Erythroblast (primary cell): Measurements from ENCODE around the gene GRPR.

Experiments used
- GATA1 ChIP-seq: IDR thresholded peaks from 2 replicates; pipeline ENCODE4 v1.6.1; 2011; ENCODE audit warnings: low read depth, mild to moderate bottlenecking, control low read depth, low read length, moderate library complexity
- POLR2A ChIP-seq: IDR thresholded peaks from 2 replicates; pipeline ENCODE4 v1.6.1; 2011; ENCODE audit warnings: mild to moderate bottlenecking, low read length

DNA sequence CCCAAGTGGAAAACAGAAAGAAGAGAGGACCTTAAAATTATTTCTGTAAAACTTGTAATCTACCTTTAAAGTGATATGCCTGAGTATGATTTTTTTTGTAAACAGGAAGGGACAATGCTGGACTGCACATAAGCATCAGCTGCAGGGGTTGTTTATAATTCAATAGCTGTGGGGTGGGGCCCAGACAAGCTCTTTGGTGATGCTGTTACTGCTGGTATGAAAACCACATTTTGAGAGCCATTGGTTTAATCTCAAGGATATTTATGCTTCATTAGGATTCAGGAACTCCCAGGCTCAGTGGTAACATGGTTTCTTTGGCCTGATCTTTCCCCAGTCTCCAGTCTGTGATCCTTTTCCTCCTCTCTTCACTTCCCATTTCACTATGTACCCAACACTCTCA lies 34.3 kb upstream of the GRPR start:
- TF ChIP-seq POLR2A (no peak), GATA1 (no peak)
